Germinal center (tissue), 1 donor: ENCODE measurements around the gene PMM1.
A peak's percentile ranks its signal among the peaks of the same experiment; 100 is the strongest.
"Not testable (repeated sequence)": the region's sequence is repeated elsewhere in the genome, so short reads cannot be mapped to it uniquely, and the experiment has no call there.

Experiments used
- DNase-seq: peaks from one replicate; pipeline ENCODE4 v3.0.0; 2012; ENCODE audit warnings: mixed read lengths, low spot score

PMM1 gene

DNA sequence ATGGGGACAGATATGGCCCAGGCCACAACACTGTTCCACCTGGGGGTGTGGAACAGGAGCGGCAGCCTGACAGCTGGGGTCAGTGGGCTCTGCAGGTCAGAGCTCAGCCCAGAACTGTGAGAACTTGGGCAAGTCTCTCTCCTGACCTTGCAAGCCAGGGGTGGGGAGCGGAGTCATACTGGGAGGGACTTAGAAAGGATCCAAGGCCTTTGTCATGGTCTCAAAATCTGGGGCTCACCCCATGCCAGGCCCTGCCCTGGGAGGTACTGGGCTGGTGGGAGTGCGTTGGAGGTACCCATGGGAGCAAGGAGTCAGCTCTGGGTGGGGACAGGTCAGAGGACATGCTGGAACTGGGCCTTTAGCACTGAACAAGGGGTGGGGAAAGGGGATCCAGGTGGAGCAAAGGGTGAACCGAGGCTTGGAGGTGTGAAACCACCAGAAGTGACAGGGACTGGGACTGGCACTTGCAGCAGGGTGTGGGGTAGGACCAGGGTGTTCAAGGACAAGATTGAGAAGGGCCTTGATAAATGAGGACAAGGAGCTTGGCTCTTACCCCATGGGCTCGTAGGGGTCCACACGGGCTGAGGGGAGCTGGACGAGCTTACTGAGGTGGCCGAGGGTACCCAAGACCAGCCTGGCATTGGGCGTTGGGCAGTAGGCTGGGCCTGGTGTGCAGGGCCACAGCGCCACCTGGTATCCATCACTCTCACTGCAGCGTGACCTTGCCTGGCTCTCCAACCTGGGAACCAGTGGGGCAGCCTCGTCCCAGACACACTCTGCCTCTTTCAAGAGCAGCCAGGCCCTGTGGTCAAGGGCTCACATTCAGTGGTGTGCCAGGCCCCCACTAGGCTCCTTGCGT, 7.4 kb upstream of the PMM1 start:
- peak; percentile 46 for DNase-seq

DNA sequence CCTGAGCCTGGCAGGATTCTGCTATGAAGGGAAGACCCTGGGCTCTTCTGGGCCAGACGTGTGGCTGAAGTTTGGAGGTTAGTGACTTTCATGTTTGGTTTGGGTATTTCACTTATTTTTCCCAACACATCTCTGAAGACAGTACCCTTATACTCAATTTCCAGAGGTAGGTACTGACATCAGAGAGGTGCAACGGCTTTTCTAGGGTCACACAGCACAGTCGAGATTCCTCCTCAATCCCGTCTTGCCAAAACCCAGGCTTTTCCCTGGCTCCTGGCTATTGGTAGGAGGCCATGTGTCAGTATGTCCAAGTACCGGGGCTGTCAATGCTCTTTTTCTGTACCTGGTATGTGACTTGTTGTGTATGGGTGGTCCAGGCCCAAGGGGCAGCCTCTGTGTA, 6.1 kb upstream of the PMM1 start:
- no peak for DNase-seq

DNA sequence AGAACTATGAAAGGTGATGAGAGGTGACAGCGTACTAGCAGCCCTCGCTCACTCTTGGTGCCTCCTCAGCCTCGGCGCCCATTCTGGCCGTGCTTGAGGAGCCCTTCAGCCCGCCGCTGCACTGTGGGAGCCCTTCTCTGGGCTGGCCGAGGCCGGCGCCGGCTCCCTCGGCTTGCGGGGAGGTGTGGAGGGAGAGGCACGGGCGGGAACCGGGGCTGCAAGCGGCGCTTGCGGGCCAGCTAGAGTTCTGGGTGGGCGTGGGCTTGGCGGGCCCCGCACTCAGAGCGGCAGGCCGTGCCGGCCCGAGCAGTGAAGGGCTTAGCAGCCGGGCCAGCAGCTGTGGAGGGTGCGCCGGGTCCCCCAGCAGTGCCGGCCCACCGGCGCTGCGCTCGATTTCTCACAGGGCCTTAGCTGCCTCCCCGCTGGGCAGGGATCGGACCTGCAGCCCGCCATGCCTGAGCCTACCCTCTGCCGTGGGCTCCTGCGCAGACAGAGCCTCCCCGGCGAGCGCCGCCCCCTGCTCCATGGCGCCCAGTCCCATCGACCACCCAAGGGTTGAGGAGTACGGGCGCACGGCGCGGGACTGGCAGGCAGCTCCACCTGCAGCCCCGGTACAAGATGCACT, 3.8 kb upstream of the PMM1 start:
- DNase-seq = not testable (repeated sequence)

DNA sequence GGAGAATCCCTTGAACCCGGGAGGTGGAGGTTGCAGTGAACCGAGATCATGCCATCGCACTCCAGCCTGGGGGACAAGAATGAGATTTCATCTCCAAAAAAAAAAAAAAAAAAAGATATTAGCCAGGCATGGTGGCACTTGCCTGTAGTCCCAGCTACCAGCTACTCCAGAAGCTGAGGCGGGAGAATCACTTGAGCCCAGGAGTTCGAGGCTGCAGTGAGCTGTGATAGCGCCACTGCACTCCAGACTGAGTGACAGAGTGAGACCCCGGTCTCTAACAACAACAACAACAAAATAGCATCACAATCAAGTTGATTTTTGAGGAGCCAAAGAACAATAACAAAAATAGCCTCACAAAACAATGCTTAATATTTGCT, 2.3 kb downstream of the PMM1 start:
- DNase-seq = no peak

DNA sequence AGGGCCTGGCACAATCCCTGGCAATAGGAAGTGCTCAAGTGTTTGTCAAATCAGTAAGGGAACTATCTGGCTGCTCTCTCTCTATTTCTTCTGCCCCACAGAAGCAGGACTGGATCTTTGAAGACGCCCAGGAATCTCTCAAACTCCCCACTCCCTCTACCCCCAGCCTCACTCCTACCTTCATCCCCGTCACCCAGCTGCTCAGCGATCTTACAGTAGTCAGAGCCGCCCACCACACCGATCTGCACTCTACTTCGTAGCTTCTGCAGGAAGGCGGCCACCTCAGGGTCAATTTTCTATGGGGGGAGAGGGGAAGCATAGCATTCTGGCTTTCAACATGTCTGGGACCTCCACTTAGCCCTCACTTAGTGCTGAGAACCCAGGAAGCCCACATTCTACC, 3.7 kb downstream of the PMM1 start:
- DNase-seq = no peak

DNA sequence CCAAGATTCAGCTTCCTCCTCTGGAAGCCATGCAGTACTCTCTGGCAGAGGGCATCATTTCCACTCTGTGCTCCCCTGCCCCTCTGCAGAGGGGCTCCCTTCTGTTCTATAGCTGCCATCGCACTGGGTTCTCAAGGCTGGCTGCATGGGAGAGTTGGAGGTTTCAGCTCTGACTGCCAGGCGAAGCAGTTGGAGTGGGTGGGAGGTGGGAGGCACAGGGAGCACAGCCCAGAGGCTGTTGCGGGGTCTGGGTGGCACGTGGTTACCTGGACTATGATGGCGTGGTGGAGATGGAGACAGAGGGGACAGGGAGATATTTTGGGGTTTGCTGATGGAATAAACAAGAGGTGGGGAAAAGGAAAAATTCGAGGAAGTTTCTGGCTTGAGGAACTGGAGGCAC, 4.8 kb downstream of the PMM1 start:
- no peak for DNase-seq

DNA sequence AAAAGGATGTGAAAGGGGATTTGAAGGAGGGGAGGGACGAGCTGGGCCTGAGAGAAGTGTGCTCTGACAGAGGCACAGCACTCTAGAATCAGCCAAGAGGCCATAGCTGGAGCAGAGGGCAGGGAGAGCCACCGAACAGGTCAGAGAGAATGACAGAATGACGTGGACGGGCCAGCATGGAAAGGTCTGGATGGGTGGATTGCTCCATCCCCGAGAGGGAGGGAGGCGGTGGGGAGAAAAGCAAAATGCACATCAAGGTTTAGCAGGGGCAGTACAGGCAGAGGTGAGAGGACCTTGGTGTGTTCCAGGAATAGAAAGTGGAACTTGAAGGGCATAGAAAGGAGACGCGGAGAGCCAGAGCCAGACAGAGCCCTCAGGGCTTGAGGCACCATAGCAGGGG, 6.9 kb downstream of the PMM1 start:
- no peak for DNase-seq

DNA sequence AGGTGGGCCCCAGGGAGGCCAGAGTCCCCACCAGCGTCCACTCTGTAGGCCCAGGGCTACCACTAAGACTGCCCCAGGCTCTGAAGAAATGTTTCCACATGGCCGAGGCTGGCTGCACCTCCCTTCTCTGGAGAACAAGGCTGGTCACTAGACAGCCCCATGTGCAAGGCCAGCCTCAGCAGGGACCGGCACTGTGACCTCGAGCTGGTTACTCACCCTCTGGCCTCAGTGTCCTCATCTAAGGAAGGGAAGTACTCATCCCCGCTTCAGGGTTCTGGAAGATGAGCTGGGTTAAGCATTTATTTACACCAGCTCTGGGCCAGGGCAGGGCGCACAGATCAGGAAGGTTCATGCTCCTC, 9.7 kb downstream of the PMM1 start:
- DNase-seq = no peak

DNA sequence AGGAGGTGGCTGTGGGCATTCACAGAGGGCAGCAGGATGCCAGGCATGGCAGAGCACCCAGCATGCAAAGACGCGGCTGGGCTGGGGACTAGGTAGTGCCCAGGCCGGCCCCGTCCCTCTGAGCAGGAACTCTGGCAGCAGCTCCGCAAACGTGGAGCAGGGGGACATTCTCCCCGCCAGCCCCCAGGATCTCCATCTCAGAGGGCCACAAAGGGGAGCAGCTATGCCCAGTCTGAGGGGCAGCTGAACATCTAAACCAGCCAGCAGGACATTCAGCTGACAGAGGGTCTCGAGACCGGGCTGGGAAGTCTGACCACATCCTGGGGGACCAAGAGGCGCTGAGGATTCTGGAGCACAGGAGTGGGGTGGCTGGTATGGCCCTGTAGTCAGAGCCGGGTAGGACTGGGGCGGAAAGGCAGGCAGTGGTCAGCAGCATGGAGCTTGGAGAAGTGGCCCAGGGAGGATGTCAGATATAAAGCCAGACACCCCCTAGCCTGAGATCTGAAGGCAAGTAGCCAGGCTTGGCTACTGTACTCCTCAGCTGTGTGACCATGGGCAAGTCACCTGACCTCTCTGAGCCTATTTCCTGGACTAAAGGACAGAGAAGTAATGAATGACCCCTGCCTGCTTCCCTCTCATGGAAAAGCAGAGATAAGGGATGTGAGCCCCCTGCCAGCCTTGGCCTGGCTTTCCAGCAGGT, 10.2 kb downstream of the PMM1 start:
- no peak for DNase-seq

DNA sequence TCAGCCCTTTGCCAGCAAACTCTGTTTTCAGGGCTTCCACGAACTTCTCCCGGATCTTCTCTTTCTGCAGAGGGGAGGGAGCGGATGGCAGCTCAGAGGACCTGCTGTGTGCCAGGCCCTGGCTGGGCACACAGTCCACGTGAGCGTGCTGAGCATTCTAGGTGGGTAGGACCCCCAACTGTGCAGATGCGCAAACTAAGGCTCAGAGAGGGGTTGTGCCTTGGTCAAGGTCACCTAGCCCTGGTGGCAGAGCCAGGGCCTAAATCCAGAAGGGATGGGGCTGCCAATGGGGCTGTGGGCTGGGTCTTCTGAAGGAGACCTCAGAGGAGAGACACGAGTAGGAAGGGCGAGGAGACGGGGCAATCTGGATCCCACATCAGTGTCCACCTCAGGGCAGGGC, 10.8 kb downstream of the PMM1 start:
- no peak for DNase-seq

DNA sequence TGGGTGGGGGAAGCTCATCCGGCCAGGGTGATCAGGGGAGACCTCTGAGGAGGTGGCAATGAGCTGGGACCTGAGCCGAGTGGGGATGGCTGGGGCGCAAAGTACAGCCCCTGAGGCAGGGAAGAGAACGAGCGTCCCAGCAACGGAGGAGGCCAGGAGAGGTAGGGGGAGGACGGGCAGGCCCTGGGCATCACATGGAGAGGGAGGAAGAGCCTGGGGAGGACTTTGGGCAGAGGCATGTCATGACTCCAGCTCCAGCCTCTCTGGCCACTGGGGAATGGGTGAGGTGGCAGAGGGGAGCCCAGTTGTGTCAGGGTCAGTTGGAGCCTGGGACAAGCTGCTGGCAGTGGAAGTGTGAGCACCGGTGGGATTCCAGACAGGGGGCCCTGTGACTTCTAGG, 11.5 kb downstream of the PMM1 start:
- no peak for DNase-seq

DNA sequence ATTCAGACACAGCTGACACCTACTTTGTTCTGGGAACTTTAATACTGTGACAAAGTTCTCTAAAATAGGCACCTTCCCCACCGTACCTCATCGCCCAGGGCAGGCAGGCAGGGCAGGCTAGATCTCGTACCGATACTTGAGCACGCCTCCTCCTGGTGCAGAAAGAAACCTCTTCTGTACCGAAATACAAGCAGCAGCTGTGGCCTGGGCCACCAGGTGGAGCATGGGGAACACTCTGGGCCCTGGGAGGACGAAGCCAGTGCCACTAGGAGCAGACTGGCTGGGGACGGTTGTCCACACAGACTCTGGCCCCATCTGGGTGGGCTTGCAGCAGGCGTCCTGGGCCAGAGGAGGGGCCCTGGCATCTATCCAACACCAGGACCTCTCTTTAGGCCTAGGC, 12.8 kb downstream of the PMM1 start:
- peak; percentile 47 for DNase-seq

DNA sequence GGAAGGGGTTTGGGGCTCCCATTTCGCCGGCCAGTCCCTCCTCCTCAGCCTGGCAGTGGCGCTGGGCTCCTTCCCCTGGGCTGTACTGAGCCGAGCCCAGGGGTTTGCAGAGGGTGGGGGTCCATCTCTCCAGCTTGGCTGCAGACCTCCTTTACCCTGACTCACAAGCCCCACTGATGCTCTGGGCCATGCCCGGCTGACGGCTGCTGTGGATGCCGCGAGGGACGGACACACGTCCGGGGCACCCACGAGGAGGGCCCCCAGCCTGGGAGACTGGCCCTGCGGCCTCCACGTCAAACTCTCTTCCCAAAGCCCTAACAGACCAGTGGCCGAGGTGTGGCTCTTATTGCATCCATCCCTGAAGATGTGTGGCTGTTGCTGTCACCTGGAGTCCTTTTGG, 14.1 kb downstream of the PMM1 start:
- no peak for DNase-seq

DNA sequence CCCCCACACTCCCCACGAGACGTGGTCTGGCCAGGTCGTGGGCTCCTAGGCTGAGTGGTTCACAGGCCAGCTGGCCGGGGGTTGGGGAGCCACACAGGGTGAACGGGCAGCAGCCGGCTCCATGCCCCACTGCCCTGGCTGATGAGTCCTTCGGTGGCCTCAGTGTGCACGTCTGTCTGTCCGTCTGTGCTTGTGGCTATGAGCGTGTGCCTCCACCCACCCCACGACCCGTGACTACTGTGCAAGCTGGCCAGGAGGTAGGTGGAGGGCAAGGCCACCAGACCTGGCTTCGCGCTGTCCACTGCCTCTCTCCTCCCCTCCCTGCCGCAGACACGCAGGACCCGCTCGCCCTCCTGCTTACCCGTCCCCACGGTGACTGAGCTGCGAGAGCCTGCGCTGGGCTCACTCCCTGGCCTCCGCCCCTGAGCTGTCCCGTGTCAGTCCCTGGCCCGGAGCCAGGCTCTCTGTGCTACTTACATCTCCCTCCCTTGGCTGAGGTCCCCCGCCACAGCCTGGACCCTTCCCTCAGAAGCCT, 14.7 kb downstream of the PMM1 start:
- DNase-seq = no peak

DNA sequence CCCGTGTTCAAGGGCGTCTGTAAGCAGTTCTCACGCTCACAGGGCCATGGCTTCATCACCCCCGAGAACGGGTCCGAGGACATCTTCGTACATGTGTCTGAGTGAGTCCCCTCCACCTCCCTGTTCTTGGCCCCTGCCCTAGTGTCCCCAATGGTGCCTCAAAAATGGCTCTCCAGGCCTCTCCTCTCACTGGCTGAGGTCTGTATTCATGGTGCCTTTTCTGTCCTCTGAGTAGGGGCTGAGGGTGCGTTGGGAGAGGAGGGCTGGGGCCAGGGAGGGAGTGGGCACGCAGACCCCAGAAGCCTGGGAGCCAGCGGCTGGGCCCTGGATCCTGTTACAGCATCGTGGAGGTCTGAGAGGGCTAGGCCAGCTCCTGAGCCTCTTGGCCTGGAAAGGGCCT, 16.0 kb downstream of the PMM1 start:
- DNase-seq = no peak

DNA sequence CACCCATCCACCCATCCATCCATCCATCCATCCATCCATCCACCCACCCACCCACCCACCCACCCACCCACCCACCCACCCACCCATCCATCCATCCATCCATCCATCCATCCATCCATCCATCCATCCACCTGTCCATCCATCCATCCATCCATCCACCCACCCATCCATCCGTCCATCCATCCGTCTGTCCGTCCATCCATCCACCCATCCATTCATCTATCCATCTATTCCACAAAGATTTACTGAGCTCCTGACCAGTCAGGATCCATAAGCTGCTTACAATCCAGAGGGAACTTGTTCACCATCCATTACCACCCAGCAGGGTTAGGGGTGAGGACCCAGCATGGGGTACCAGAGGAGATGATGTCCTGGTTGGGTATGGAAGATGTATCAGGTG, 17.3 kb downstream of the PMM1 start:
- not testable (repeated sequence) for DNase-seq

DNA sequence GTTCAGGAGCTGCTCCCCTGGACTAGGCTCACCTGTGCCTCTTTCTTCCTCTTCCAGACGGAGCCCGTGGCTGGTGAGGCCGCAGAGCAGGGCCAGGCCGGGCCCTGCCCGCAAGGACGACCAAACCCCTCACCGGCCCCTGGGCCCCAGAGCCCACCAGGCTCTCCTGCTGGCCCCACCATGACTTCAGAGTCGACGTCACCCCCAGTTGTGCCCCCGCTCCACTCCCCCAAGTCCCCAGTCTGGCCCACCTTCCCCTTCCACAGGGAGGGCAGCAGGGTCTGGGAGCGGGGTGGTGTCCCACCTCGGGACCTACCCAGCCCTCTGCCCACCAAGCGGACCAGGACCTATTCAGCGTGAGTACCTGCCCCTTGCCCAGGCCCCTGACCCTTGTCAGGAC, 17.9 kb downstream of the PMM1 start:
- no peak for DNase-seq

DNA sequence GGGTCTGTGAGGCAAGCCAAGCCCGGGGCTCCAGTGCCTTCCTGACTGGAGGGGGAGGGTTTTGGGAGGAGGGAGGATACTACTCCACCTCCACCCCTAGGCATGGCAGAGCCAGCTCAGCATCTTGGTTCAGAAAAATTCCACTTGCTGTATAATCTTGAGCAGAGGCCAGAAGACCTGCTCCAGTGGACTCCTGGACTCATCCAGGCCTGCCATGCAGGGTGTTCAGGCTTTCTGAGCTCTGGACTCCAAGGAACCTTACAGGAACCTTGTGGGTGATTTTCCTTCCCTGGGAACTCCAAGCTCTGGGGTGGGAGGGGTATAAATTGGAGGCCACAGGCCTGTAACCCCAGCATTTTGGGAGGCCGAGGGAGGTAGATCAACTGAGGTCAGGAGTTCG, 19.4 kb downstream of the PMM1 start:
- DNase-seq = no peak

DNA sequence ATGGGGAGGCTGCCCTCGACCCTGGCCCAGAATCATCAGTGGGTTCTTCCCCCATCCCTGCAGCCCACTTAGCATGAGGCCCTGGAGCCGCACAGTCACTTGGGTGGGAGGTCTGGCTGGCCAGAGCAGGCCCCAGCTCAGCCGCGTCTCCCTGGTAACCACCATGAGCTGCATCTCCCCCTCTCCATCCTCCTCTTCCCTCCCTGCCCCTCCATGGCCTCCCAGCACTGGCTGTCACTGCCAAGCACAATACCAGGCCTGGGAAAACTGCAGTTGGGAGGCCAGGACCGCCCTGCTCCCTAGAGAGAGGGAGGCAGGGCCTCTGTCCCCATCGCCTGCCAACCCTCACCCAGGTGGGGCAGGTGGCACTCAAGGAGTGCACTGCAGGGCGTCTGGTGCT, 20.8 kb downstream of the PMM1 start:
- no peak for DNase-seq

DNA sequence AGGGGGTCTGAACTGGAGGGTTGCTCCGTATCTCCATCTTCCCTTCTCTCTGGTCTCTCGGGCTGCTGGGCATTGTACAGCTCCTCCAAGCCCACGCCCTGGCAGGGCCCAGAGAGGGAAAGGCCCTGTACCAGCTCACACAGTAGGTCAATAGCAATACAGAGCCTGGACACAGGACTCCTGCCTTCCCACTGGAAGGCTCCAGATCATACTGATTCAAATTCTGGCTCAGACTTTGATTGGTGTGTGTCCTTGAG, 22.2 kb downstream of the PMM1 start:
- DNase-seq = no peak

DNA sequence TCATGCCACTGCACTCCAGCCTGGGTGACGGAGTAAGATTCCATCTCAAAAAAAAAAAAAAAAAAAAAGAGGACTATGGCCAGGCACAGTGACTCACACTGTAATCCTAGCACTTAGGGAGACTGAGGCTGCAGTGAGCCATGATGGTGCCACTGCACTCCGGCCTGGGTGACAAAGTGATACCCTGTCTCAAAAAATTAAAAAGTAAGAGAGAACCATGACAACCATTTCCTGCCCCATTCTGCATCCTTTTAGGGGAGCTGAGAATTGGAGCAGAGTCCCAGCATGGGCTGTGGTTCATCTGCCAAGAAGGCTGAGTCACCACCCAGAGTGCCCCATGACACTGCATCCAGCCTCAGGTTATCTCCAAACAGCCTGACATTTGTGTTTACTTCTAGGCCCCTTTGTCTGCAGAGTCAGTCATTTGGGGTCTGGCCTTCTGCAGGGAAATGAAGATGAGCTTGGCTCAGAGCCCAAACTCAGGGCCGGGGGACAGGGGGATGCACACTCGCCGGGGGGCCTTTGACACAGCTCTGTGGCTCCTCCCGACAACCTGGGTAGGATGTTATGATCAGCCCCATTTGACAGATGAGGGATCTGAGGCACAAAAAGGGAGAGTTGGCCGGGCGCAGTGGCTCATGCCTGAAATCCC, 24.1 kb downstream of the PMM1 start:
- no peak for DNase-seq

DNA sequence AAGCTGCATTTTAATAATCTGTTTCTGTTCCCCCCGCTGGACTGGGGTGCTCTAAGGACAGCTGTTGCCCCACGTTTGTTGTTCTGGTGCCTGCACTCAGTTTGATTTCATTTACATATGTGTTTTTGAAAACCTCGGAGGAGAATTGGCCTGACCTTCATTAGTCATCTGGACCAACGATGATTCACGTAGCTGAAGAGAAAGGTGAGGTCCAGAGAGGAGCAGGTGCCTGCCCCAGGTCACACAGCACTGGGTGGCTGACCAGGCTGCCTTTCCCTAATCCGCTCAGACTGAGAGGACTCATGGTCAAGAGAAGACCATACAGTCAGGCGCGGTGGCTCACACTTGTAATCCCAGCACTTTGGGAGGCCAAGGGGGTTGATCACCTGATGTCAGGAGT, 25.1 kb downstream of the PMM1 start:
- no peak for DNase-seq
